ENCODE results near the gene CCSER2.

GRCh38 chr10:84524435-84524834 lies 196.0 kb downstream of the CCSER2 start:
- TF ChIP-seq, protein P1, sequence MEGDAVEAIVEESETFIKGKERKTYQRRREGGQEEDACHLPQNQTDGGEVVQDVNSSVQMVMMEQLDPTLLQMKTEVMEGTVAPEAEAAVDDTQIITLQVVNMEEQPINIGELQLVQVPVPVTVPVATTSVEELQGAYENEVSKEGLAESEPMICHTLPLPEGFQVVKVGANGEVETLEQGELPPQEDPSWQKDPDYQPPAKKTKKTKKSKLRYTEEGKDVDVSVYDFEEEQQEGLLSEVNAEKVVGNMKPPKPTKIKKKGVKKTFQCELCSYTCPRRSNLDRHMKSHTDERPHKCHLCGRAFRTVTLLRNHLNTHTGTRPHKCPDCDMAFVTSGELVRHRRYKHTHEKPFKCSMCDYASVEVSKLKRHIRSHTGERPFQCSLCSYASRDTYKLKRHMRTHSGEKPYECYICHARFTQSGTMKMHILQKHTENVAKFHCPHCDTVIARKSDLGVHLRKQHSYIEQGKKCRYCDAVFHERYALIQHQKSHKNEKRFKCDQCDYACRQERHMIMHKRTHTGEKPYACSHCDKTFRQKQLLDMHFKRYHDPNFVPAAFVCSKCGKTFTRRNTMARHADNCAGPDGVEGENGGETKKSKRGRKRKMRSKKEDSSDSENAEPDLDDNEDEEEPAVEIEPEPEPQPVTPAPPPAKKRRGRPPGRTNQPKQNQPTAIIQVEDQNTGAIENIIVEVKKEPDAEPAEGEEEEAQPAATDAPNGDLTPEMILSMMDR (IDR thresholded peaks at IDR 0.05), result no peak
- no peak for TF ChIP-seq POLR2AphosphoS5 (IDR thresholded peaks at IDR 0.05)
- TF ChIP-seq POLR2A (IDR thresholded peaks at IDR 0.05), result no peak
